SU-DHL-6 (cell line): Measurements from ENCODE around the gene TMEM164.

Experiments
- CTCF ChIP-seq: fragments of 200-600 bp; sonication (generic); IDR thresholded peaks from one replicate; pipeline ENCODE4 v1.5.1; 2017; ENCODE audit warnings: antibody characterized with exemption, mild to moderate bottlenecking, low read length, moderate library complexity; ENCODE audit not compliant: insufficient read depth, poor library complexity, severe bottlenecking
- EZH2phosphoT487 ChIP-seq: fragments of 200-600 bp; sonication (generic), shearing (Covaris generic); conservative IDR thresholded peaks from 2 replicates; pipeline ENCODE4 v1.6.1; 2018; ENCODE audit warnings: mild to moderate bottlenecking, antibody characterized with exemption, low read length, moderate library complexity, mixed read lengths

- TF ChIP-seq CTCF (no peak), EZH2phosphoT487 (no peak)
These were observed 180.4 kb downstream of the TMEM164 start for GRCh38 chrX:110183314-110183713.
